ENCODE measurements around the gene DDX49.

- TF ChIP-seq CTCF (IDR thresholded peaks at IDR 0.05; ENCODE audit: low read depth, low read length, missing input control): no peak
- TF ChIP-seq REST (IDR thresholded peaks at IDR 0.05): no peak
- no peak for TF ChIP-seq ZBTB33 (IDR thresholded peaks at IDR 0.05)
- no peak for TF ChIP-seq ATF3 (IDR thresholded peaks at IDR 0.05)
- TF ChIP-seq GABPA (IDR thresholded peaks at IDR 0.05 in 1 of 2, conservative IDR thresholded peaks at IDR 0.05 in 1 of 2): no peak
- TF ChIP-seq MAX (IDR thresholded peaks at IDR 0.05): no peak
- no peak for TF ChIP-seq TAF1 (conservative IDR thresholded peaks at IDR 0.05)
- no peak for TF ChIP-seq HNF4G (IDR thresholded peaks at IDR 0.05)
- TF ChIP-seq RAD21 (IDR thresholded peaks at IDR 0.05): no peak
- TF ChIP-seq HNF4A (conservative IDR thresholded peaks at IDR 0.05): no peak
- no peak for TF ChIP-seq SP1 (IDR thresholded peaks at IDR 0.05)
- no peak for TF ChIP-seq YY1 (IDR thresholded peaks at IDR 0.05)
- no peak for TF ChIP-seq FOXA1 (IDR thresholded peaks at IDR 0.05)
- no peak for TF ChIP-seq RXRA (IDR thresholded peaks at IDR 0.05)
Measured at GRCh38 chr19:18931316-18932162, 12.0 kb downstream of the DDX49 start.
